ENCODE results near the gene ESAM. TPM values are rescaled to one million over a fixed set of nuclear protein-coding genes. Genes with fewer than 3 reads are reported as not detected.

ESAM gene
- total RNA-seq, 4 donors from 2014 or later: 18.6 to 45.9 (median 33.0) TPM

- WGBS, 2 donors: 96 to 97% methylated on average over 8 of the region's 8 CpGs
- H3K36me3 ChIP-seq: peaks cover 0 to 67% (median 6%) of the 10 kb centered on the region in 3 donors
These were observed 8.0 kb upstream of the ESAM start for GRCh38 chr11:124769806-124770774.

GRCh38 chr11:124768914-124769313, 6.8 kb upstream of the ESAM start:
- H3K36me3 ChIP-seq: peaks cover 0 to 71% (median 6%) of the 10 kb centered on the region in 3 donors
- WGBS, 2 donors: 90 to 91% methylated on average over 8 of the region's 8 CpGs
- H3K9me3 ChIP-seq: no peaks in the 10 kb centered on the region
- no peak for TF ChIP-seq EP300 (IDR thresholded peaks at IDR 0.05)
- TF ChIP-seq POLR2A (IDR thresholded peaks at IDR 0.05): no peak
- TF ChIP-seq, protein P1, sequence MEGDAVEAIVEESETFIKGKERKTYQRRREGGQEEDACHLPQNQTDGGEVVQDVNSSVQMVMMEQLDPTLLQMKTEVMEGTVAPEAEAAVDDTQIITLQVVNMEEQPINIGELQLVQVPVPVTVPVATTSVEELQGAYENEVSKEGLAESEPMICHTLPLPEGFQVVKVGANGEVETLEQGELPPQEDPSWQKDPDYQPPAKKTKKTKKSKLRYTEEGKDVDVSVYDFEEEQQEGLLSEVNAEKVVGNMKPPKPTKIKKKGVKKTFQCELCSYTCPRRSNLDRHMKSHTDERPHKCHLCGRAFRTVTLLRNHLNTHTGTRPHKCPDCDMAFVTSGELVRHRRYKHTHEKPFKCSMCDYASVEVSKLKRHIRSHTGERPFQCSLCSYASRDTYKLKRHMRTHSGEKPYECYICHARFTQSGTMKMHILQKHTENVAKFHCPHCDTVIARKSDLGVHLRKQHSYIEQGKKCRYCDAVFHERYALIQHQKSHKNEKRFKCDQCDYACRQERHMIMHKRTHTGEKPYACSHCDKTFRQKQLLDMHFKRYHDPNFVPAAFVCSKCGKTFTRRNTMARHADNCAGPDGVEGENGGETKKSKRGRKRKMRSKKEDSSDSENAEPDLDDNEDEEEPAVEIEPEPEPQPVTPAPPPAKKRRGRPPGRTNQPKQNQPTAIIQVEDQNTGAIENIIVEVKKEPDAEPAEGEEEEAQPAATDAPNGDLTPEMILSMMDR (IDR thresholded peaks at IDR 0.05): no peak
- DNase-seq (ENCODE audit: low spot score in 2 of 2): no peak
- H3K4me3 ChIP-seq: no peak overlapping the region
- H3K27me3 ChIP-seq: no peaks in the 10 kb centered on the region
- H3K4me1 ChIP-seq: no peaks in the 10 kb centered on the region
- H3K27ac ChIP-seq: no peak overlapping the region

More at GRCh38 chr11:124769806-124770774, 8.0 kb upstream of the ESAM start:
- no peak for DNase-seq (ENCODE audit: low spot score in 2 of 2)
- H3K4me1 ChIP-seq: no peaks in the 10 kb centered on the region
- no peak overlapping the region for H3K27ac ChIP-seq
- H3K27me3 ChIP-seq: no peaks in the 10 kb centered on the region
- H3K4me3 ChIP-seq: no peak overlapping the region
- TF ChIP-seq, protein P1 (IDR thresholded peaks at IDR 0.05): no peak
- TF ChIP-seq POLR2A (IDR thresholded peaks at IDR 0.05): no peak
- TF ChIP-seq EP300 (IDR thresholded peaks at IDR 0.05): no peak
- H3K9me3 ChIP-seq: no peaks in the 10 kb centered on the region

DNA sequence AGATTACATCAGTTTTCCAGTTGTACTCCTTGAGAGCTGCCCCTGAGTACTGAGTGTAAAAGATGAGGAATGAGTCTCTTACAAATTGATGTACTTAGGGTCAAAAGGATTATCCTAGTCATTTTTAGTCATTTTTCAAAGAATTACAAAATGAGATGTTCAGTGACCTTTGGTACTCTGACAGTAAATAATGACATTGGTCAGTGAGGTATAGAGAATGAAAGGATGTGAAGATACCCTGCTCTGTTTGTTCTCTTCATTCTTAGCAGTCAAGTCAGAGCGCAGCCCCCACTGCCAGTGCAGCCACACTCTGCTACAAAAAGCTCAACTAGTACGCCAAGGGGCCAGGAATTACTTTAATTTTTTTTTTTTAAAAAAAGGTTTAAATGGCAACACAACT, 4.1 kb upstream of the ESAM start:
- Histone ChIP-seq H3K27ac (no peak overlapping the region), H3K27me3 (peaks cover 0 to 24% of the 10 kb centered on the region in 2 donors), H3K9me3 (no peaks in the 10 kb centered on the region), H3K4me1 (peaks cover 0 to 21% (median 6%) of the 10 kb centered on the region in 4 donors), H3K36me3 (peaks cover 0 to 53% (median 6%) of the 10 kb centered on the region in 3 donors), H3K4me3 (no peak overlapping the region)
- TF ChIP-seq, protein P1 (IDR thresholded peaks at IDR 0.05): no peak
- TF ChIP-seq POLR2A (IDR thresholded peaks at IDR 0.05) (no peak), EP300 (IDR thresholded peaks at IDR 0.05) (no peak)
- DNase-seq (ENCODE audit: low spot score in 2 of 2): no peak
- 95 to 96% methylated on average over 2 of the region's 2 CpGs for WGBS, 2 donors

DNA sequence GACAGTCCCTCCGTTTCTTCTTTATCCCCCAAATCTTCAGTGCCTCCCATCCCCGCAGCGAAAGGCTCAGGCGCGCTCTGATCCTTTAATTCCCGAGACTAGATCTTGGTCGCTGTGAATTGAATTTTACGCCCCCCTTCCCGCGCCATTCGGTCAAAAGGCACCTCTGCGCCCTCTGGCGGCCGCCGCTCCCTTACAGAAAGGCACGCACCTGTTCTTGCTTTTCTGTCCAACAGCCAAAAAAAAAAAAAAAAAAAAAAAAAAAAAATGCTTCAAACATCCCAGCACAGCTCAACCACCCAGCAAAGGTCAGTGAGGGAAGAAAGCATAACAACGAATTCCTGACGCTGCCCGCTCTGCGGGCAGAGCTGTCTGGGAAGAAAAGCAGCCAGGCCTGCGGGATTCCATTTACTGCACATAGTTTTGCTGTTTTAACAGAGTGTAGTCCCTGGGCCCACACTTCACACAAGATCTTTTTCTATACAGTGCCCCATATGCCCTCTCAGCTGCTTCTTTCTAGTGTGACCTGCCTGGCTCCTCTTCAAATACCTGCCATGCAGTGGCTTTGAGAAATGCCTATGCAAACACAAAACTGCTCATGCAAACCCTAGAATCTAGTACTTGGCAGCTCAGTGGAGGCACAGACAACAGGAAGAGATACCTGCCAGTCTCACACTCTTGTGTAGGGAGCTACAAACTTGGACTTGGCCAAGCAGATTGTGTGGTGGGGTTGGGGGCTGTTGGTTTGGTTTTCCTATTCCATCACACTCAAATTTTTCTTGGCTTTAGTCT, 1.3 kb upstream of the ESAM start:
- peak; percentile 65 to 87 for DNase-seq (ENCODE audit: low spot score in 2 of 2)
- Histone ChIP-seq H3K27me3 (peaks cover 0 to 52% of the 10 kb centered on the region in 2 donors), H3K4me1 (peaks cover 0 to 44% (median 28%) of the 10 kb centered on the region in 4 donors), H3K36me3 (peaks cover 0 to 36% (median 6%) of the 10 kb centered on the region in 3 donors), H3K4me3 (peak overlapping the region; percentile 28 to 55 (median 38)), H3K27ac (peak overlapping the region in 1 of 4 donors; percentile 79), H3K9me3 (no peaks in the 10 kb centered on the region)
- peak in 1 of 2 donors; percentile 21 for TF ChIP-seq EP300 (IDR thresholded peaks at IDR 0.05)
- TF ChIP-seq, protein P1 (IDR thresholded peaks at IDR 0.05): peak; percentile 65 to 77 (median 73)
- TF ChIP-seq POLR2A (IDR thresholded peaks at IDR 0.05): no peak
- 9% methylated on average over 21 of the region's 21 CpGs for WGBS, 2 donors

All from tibial nerve (tissue), 4 donors.